GM18873 (cell line): ENCODE results near the gene MYH7.
"Not testable (repeated sequence)": the region's sequence is repeated elsewhere in the genome, so short reads cannot be mapped to it uniquely, and the experiment has no call there.

Experiments used
- ATAC-seq: cut with Tn5 transposase; IDR thresholded peaks from one replicate; pipeline ENCODE4 v1.9.1; 2021; ENCODE audit warnings: mild to moderate bottlenecking, moderate library complexity, moderate number of reproducible peaks; ENCODE audit not compliant: unreplicated experiment, low FRiP score

The MYH7 gene

GRCh38 chr14:23435543-23436326 lies at the start of gene MYH7:
TSS of gene MYH7 (minus strand) at chr14:23435660. CDS start at chr14:23433732, 1,928 bp downstream.
- ATAC-seq, result no peak

- ATAC-seq, result no peak
These were observed 47.9 kb upstream of the MYH7 start for GRCh38 chr14:23483236-23483854.

- no peak for ATAC-seq
These were observed 47.3 kb upstream of the MYH7 start for GRCh38 chr14:23482823-23483148.

- ATAC-seq, result no peak
These were observed 46.7 kb upstream of the MYH7 start for GRCh38 chr14:23481979-23482822.

GRCh38 chr14:23481362-23481970 lies 46.0 kb upstream of the MYH7 start:
- no peak for ATAC-seq

GRCh38 chr14:23478109-23478759 lies 42.8 kb upstream of the MYH7 start:
- ATAC-seq, result no peak

- no peak for ATAC-seq
These were observed 35.5 kb upstream of the MYH7 start for GRCh38 chr14:23470947-23471346.

- ATAC-seq, result no peak
These were observed 34.5 kb upstream of the MYH7 start for GRCh38 chr14:23469906-23470403.

GRCh38 chr14:23469127-23469905 lies 33.9 kb upstream of the MYH7 start, which contains the start of gene NGDN:
TSS of gene NGDN (plus strand) at chr14:23469703. CDS start at chr14:23469716, 13 bp downstream.
- peak; percentile 98 for ATAC-seq

- ATAC-seq, result no peak
These were observed 33.3 kb upstream of the MYH7 start for GRCh38 chr14:23468704-23469126.

GRCh38 chr14:23465261-23465660 lies 29.8 kb upstream of the MYH7 start:
- no peak for ATAC-seq

GRCh38 chr14:23464700-23465099 lies 29.2 kb upstream of the MYH7 start:
- no peak for ATAC-seq

GRCh38 chr14:23460960-23461359 lies 25.5 kb upstream of the MYH7 start:
- no peak for ATAC-seq

GRCh38 chr14:23457587-23458445 lies 22.4 kb upstream of the MYH7 start:
- no peak for ATAC-seq

- not testable (repeated sequence) for ATAC-seq
These were observed 21.6 kb upstream of the MYH7 start for GRCh38 chr14:23456883-23457586.

GRCh38 chr14:23454445-23454856 lies 19.0 kb upstream of the MYH7 start:
- ATAC-seq, result no peak

- no peak for ATAC-seq
These were observed 16.8 kb upstream of the MYH7 start for GRCh38 chr14:23452237-23452636.

- ATAC-seq, result no peak
These were observed 14.9 kb upstream of the MYH7 start for GRCh38 chr14:23450379-23450778.
